HepG2 (cell line): ENCODE results near the gene VPS9D1. TPM values are rescaled to one million over a fixed set of nuclear protein-coding genes. Genes with fewer than 3 reads are reported as not detected.

Source experiments
- ARNT2 ChIP-seq: sonication (generic); formaldehyde crosslinking; IDR thresholded peaks from 2 replicates; pipeline ENCODE4 v1.8.0; 2022; ENCODE audit warnings: mild to moderate bottlenecking, low read depth, missing genetic modification reagents, moderate library complexity
- CBX1 ChIP-seq: IDR thresholded peaks from one replicate; pipeline ENCODE4 v1.6.1; 2016; ENCODE audit warnings: antibody characterized with exemption, low read depth
- ETV6 ChIP-seq: sonication (generic); formaldehyde crosslinking; conservative IDR thresholded peaks from 2 replicates; pipeline ENCODE4 v1.4.0; 2020; ENCODE audit warnings: missing genetic modification reagents
- GLI4 ChIP-seq: sonication (generic); formaldehyde crosslinking; IDR thresholded peaks from 2 replicates; pipeline ENCODE4 v1.5.1; 2020; ENCODE audit warnings: missing genetic modification reagents, mild to moderate bottlenecking, moderate library complexity, borderline replicate concordance
- HDAC2 ChIP-seq: sonication (generic); formaldehyde crosslinking; IDR thresholded peaks from 2 replicates; pipeline ENCODE4 v1.4.0; 2020; ENCODE audit warnings: missing genetic modification reagents
- MZF1 ChIP-seq: sonication (generic); formaldehyde crosslinking; IDR thresholded peaks from 2 replicates; pipeline ENCODE4 v1.8.1; 2023; ENCODE audit warnings: mild to moderate bottlenecking, missing genetic modification reagents, borderline replicate concordance
- NFIC ChIP-seq: IDR thresholded peaks from 2 replicates; pipeline ENCODE4 v1.6.1; 2012; ENCODE audit warnings: mild to moderate bottlenecking, low read length, inconsistent platforms
- NFKB2 ChIP-seq: sonication (generic); formaldehyde crosslinking; IDR thresholded peaks from 2 replicates; pipeline ENCODE4 v1.4.0; 2020; ENCODE audit warnings: missing genetic modification reagents, borderline replicate concordance
- NR2F6 ChIP-seq, 2 experiments: IDR thresholded peaks; 2 replicates each; pipeline ENCODE4 v1.6.1; 2016; ENCODE audit warnings: antibody characterized with exemption in 1 of 2, mild to moderate bottlenecking in 1 of 2
- PCBP1 ChIP-seq: fragments of 200-400 bp; formaldehyde crosslinking; IDR thresholded peaks from 2 replicates; pipeline ENCODE4 v1.6.1; 2017; ENCODE audit warnings: mild to moderate bottlenecking, low read depth, low read length, borderline replicate concordance
- RBAK ChIP-seq: sonication (generic); formaldehyde crosslinking; IDR thresholded peaks from 2 replicates; pipeline ENCODE4 v1.5.1; 2020; ENCODE audit warnings: mild to moderate bottlenecking, missing genetic modification reagents
- RFXAP ChIP-seq: sonication (generic); formaldehyde crosslinking; IDR thresholded peaks from 2 replicates; pipeline ENCODE4 v1.4.0; 2020; ENCODE audit warnings: missing genetic modification reagents, borderline replicate concordance
- TCF12 ChIP-seq, 2 experiments: fragments of 450-650 bp in 1 of 2; sonication (generic) in 1 of 2; formaldehyde crosslinking in 1 of 2; IDR thresholded peaks; 2 replicates each; pipeline versions ENCODE4 v1.6.1 to v1.8.0; 2017 to 2022; ENCODE audit warnings: antibody characterized with exemption in 1 of 2, mild to moderate bottlenecking in 1 of 2, missing genetic modification reagents in 1 of 2, moderate library complexity in 1 of 2
- TEAD3 ChIP-seq: optimal IDR thresholded peaks from 2 replicates; pipeline ENCODE3; 2016; ENCODE audit warnings: borderline replicate concordance
- YY1 ChIP-seq: IDR thresholded peaks from 2 replicates; pipeline ENCODE4 v1.6.1; 2011; ENCODE audit warnings: low read length, low read depth, moderate library complexity, mild to moderate bottlenecking; ENCODE audit not compliant: insufficient read depth, insufficient replicate concordance
- ZNF136 ChIP-seq: sonication (generic); formaldehyde crosslinking; IDR thresholded peaks from 2 replicates; pipeline ENCODE4 v1.8.1; 2022; ENCODE audit warnings: low read depth, mild to moderate bottlenecking, moderate library complexity, missing genetic modification reagents
- ZNF256 ChIP-seq: sonication (generic); formaldehyde crosslinking; conservative IDR thresholded peaks from 2 replicates; pipeline ENCODE4 v1.4.0; 2020; ENCODE audit warnings: missing genetic modification reagents
- ZNF275 ChIP-seq: sonication (generic); formaldehyde crosslinking; IDR thresholded peaks from 2 replicates; pipeline ENCODE4 v1.8.0; 2022; ENCODE audit warnings: missing genetic modification reagents, mild to moderate bottlenecking, inconsistent platforms, borderline replicate concordance
- ZNF292 ChIP-seq: sonication (generic); formaldehyde crosslinking; IDR thresholded peaks from 2 replicates; pipeline ENCODE4 v1.8.1; 2022; ENCODE audit warnings: mild to moderate bottlenecking, low read depth, missing genetic modification reagents, borderline replicate concordance
- ZNF460 ChIP-seq: sonication (generic); formaldehyde crosslinking; IDR thresholded peaks from 2 replicates; pipeline ENCODE4 v1.5.1; 2020; ENCODE audit warnings: missing genetic modification reagents, mild to moderate bottlenecking, borderline replicate concordance
- ZNF564 ChIP-seq: sonication (generic); formaldehyde crosslinking; IDR thresholded peaks from 2 replicates; pipeline ENCODE4 v1.8.1; 2023; ENCODE audit warnings: mild to moderate bottlenecking, missing genetic modification reagents
- ZNF589 ChIP-seq: sonication (generic); formaldehyde crosslinking; conservative IDR thresholded peaks from 2 replicates; pipeline ENCODE4 v1.8.0; 2022; ENCODE audit warnings: mild to moderate bottlenecking, moderate library complexity, missing genetic modification reagents
- ZNF619 ChIP-seq: sonication (generic); formaldehyde crosslinking; IDR thresholded peaks from 2 replicates; pipeline ENCODE4 v1.4.0; 2020; ENCODE audit warnings: mild to moderate bottlenecking, missing genetic modification reagents
- ZNF713 ChIP-seq: sonication (generic); formaldehyde crosslinking; IDR thresholded peaks from 2 replicates; pipeline ENCODE4 v1.4.0; 2020; ENCODE audit warnings: mild to moderate bottlenecking, missing genetic modification reagents
- ZNF720 ChIP-seq: sonication (generic); formaldehyde crosslinking; IDR thresholded peaks from 2 replicates; pipeline ENCODE4 v1.4.0; 2020; ENCODE audit warnings: missing genetic modification reagents
- ZNF724P ChIP-seq: sonication (generic); formaldehyde crosslinking; IDR thresholded peaks from 2 replicates; pipeline ENCODE4 v1.8.0; 2022; ENCODE audit warnings: missing genetic modification reagents, borderline replicate concordance
- ZSCAN9 ChIP-seq: IDR thresholded peaks from 2 replicates; pipeline ENCODE4 v1.6.1; 2016; ENCODE audit warnings: borderline replicate concordance
- polyA plus RNA-seq, 8 experiments: library from polyadenylated mRNA; depleted of rRNA in 3 of 8; stranded (reverse) in 7 of 8; unstranded in 1 of 8; fragments of >200 nt; fragmentation: Illumina TruSeq in 4 of 8; extraction: Trizol in 4 of 8; gene quantifications; 2 replicates each; pipeline versions ENCODE4 v1.2.1 to v1.2.3, GENCODE V29; 2011 to 2016; ENCODE audit warnings: low read depth in 4 of 8, missing spikeins in 1 of 8, mixed read lengths in 1 of 8; ENCODE audit not compliant: insufficient read depth in 1 of 8
- total RNA-seq, 5 experiments: library from RNA; depleted of rRNA; stranded (reverse); fragments of >200 nt; fragmentation: Illumina TruSeq; extraction: Trizol; gene quantifications; 2 replicates each; pipeline ENCODE4 v1.2.3, GENCODE V29; 2016; ENCODE audit warnings: low read depth in 1 of 5
- TF ChIP-seq, protein P1 (sequence below): sonication (generic); formaldehyde crosslinking; IDR thresholded peaks from 2 replicates; pipeline ENCODE4 v1.4.0; 2020; ENCODE audit warnings: missing genetic modification reagents

VPS9D1 gene
- total and polyA plus RNA-seq, 2 of the 13 experiments (the other 11 are each of a cell fraction or from before 2014, with no cell fraction given) = 10.1 to 13.2 TPM

DNA sequence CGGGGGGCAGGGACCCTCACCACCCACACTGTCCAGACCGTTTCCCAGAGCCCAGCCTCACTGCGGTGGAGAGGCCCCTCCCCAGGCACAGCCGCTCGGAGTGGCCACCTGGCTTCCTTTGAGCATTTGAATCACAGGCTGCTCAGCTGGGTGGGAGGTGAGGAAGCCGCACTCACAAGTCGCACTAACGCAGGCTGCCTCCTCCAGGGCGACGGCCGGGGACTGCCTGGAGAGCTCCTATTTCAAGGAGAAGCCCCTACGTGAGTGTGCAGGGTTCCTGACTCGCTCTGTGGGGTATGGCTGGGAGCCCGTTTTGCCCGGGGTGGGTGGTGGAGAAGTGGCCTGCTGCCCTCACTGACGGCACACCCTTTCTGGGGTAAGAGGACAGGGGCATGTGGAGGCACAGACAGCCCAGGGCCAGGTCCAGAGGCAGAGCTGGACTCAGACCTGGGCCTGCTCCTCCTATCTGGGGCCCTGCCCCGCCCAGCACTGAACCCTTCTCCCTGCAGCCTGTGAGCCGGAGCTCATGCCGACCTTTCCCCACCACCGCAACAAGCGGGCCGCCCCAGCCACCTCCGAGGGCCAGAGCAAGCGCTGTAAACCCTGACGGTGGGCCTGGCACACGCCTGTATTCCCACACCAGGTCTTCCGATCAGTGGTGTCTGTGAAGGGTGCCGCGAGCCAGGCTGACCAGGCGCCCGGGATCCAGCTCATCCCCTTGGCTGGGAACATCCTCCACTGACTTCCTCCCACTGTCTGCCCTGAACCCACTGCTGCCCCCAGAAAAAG lies 25.4 kb downstream of the VPS9D1 start (continued):
- TF ChIP-seq ZNF724P (0 out of 2 replicates have a peak, but pooled peaks have one; percentile 73), ZSCAN9 (CRISPR knock-in tag) (no peak), ZNF564 (CRISPR knock-in tag) (peak; percentile 63), TCF12 (IDR thresholded peaks at IDR 0.05) (no peak), TCF12 (CRISPR knock-in tag; IDR thresholded peaks at IDR 0.05) (no peak), GLI4 (0 out of 2 replicates have a peak, but pooled peaks have one; percentile 61), ZNF275 (CRISPR knock-in tag) (0 out of 2 replicates have a peak, but pooled peaks have one; percentile 46), RBAK (CRISPR knock-in tag) (peak; percentile 60; the same call in 1 of the 2 replicates), NR2F6 (IDR thresholded peaks at IDR 0.05) (no peak), NR2F6 (CRISPR knock-in tag; IDR thresholded peaks at IDR 0.05) (peak; percentile 18; the same call in 1 of the 2 replicates), NFKB2 (CRISPR knock-in tag) (peak; percentile 59; the same call in 1 of the 2 replicates), ZNF720 (CRISPR knock-in tag) (no peak), PCBP1 (peak; percentile 42; the same call in 1 of the 2 replicates), ZNF589 (CRISPR knock-in tag) (0 out of 2 replicates have a peak, but pooled peaks have one; percentile 16), ZNF460 (CRISPR knock-in tag) (no peak), ZNF619 (CRISPR knock-in tag) (0 out of 2 replicates have a peak, but pooled peaks have one; percentile 38), ARNT2 (CRISPR knock-in tag) (peak; percentile 49; the same call in 1 of the 2 replicates), YY1 (peak; percentile 20), ETV6 (CRISPR knock-in tag) (0 out of 2 replicates have a peak, but pooled peaks have one; percentile 70), HDAC2 (peak; percentile 29; the same call in 1 of the 2 replicates), ZNF713 (CRISPR knock-in tag) (peak; percentile 30; the same call in 1 of the 2 replicates), ZNF256 (peak; percentile 82), ZNF292 (CRISPR knock-in tag) (peak; percentile 85; the same call in 1 of the 2 replicates), ZNF136 (0 out of 2 replicates have a peak, but pooled peaks have one; percentile 21), RFXAP (CRISPR knock-in tag) (no peak), NFIC (no peak), MZF1 (CRISPR knock-in tag) (0 out of 2 replicates have a peak, but pooled peaks have one; percentile 77), CBX1 (peak; percentile 50), TEAD3 (CRISPR knock-in tag) (peak; percentile 49)
- TF ChIP-seq, protein P1, sequence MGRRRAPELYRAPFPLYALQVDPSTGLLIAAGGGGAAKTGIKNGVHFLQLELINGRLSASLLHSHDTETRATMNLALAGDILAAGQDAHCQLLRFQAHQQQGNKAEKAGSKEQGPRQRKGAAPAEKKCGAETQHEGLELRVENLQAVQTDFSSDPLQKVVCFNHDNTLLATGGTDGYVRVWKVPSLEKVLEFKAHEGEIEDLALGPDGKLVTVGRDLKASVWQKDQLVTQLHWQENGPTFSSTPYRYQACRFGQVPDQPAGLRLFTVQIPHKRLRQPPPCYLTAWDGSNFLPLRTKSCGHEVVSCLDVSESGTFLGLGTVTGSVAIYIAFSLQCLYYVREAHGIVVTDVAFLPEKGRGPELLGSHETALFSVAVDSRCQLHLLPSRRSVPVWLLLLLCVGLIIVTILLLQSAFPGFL (CRISPR knock-in tag) = no peak
